H1 (cell line): ENCODE measurements around the gene AHDC1. TPM values are rescaled to one million over a fixed set of nuclear protein-coding genes. Genes with fewer than 3 reads are reported as not detected.

Experiments
- CTCF ChIA-PET: fragments of 300-600 bp; sonication (Branson Sonifier 250); formaldehyde crosslinking; loops from one replicate; lab custom pipeline; 2021; ENCODE audit not compliant: partially characterized antibody; lab: Charles Lee
- POLR2A ChIA-PET: fragments of 300-600 bp; sonication (Branson Sonifier 250); formaldehyde crosslinking; loops from one replicate; lab custom pipeline; 2021; ENCODE audit warnings: inconsistent platforms; ENCODE audit not compliant: partially characterized antibody; lab: Charles Lee
- DNase-seq, 2 experiments: peaks; one replicate each; pipeline versions ENCODE4 v3.0.0 to v3.0.0-alpha.2; 2010 to 2022; ENCODE audit warnings: low spot score in 2 of 2, low read depth in 1 of 2, mixed read lengths in 1 of 2
- FAIRE-seq: peaks from 2 replicates; lab custom pipeline; 2011; peaks lifted over from hg19 to GRCh38; lab: Jason Lieb, UNC
- H2AFZ ChIP-seq: 2 replicates; pipeline ENCODE4 v1.8.1; 2012; ENCODE audit warnings: low read length, inconsistent platforms
- H2AK5ac ChIP-seq: 2 replicates; pipeline ENCODE4 v1.6.1; 2013; ENCODE audit warnings: low read depth, low read length
- H2BK120ac ChIP-seq: replicated peaks from 2 replicates; pipeline ENCODE3; 2013; ENCODE audit warnings: low read depth, low read length, inconsistent platforms
- H2BK12ac ChIP-seq: 2 replicates; pipeline ENCODE4 v1.6.1; 2013; ENCODE audit warnings: low read depth, low read length
- H2BK15ac ChIP-seq: 2 replicates; pipeline ENCODE4 v1.6.1; 2013; ENCODE audit warnings: low read length
- H2BK20ac ChIP-seq: 2 replicates; pipeline ENCODE4 v1.6.1; 2013; ENCODE audit warnings: low read length
- H2BK5ac ChIP-seq: 2 replicates; pipeline ENCODE4 v1.6.1; 2013; ENCODE audit warnings: low read depth, low read length
- H3K14ac ChIP-seq: 2 replicates; pipeline ENCODE4 v1.6.1; 2013; ENCODE audit warnings: inconsistent platforms; ENCODE audit not compliant: insufficient read length
- H3K18ac ChIP-seq: 2 replicates; pipeline ENCODE4 v1.6.1; 2013; ENCODE audit warnings: low read length; ENCODE audit errors: extremely low read depth
- H3K23ac ChIP-seq: 2 replicates; pipeline ENCODE4 v1.6.1; 2013; ENCODE audit warnings: inconsistent platforms; ENCODE audit not compliant: insufficient read length
- H3K23me2 ChIP-seq: 2 replicates; pipeline ENCODE4 v1.6.1; 2013; ENCODE audit warnings: low read depth, low read length
- H3K27ac ChIP-seq: 2 replicates; pipeline ENCODE4 v1.6.1; 2011; ENCODE audit warnings: low read depth, low read length, inconsistent platforms
- H3K27me3 ChIP-seq, 4 experiments: replicated peaks in 1 of 4; 1 replicate in 1 of 4; 2 replicates in 3 of 4; pipeline versions ENCODE4 v1.6.1 to v1.8.1; 2011 to 2013; ENCODE audit warnings: low read length in 3 of 4, mild to moderate bottlenecking in 3 of 4, inconsistent platforms in 2 of 4, mixed read lengths in 2 of 4, moderate library complexity in 1 of 4; ENCODE audit not compliant: control insufficient read depth in 3 of 4, insufficient read depth in 3 of 4; ENCODE audit errors: extremely low read depth in 1 of 4
- H3K36me3 ChIP-seq, 4 experiments: 2 replicates each; pipeline versions ENCODE4 v1.6.1 to v1.8.1; 2011 to 2013; ENCODE audit warnings: mild to moderate bottlenecking in 4 of 4, low read length in 3 of 4, moderate library complexity in 2 of 4, control low read depth in 1 of 4, inconsistent platforms in 1 of 4; ENCODE audit not compliant: insufficient read depth in 4 of 4, control insufficient read depth in 2 of 4
- H3K4ac ChIP-seq: replicated peaks from 2 replicates; pipeline ENCODE3; 2013; ENCODE audit warnings: low read length, low read depth, mixed read lengths, inconsistent platforms; ENCODE audit not compliant: insufficient read length
- H3K4me1 ChIP-seq, 4 experiments: replicated peaks in 1 of 4; 1 replicate in 1 of 4; 2 replicates in 3 of 4; pipeline versions ENCODE4 v1.6.1 to v1.8.1; 2011 to 2013; ENCODE audit warnings: low read length in 3 of 4, inconsistent platforms in 2 of 4, mixed read lengths in 1 of 4; ENCODE audit not compliant: insufficient read depth in 4 of 4, control insufficient read depth in 3 of 4
- H3K4me2 ChIP-seq, 2 experiments: 2 replicates each; pipeline versions ENCODE4 v1.6.1 to v1.8.1; 2011 to 2013; ENCODE audit warnings: low read depth in 2 of 2, low read length in 2 of 2, control low read depth in 1 of 2, inconsistent platforms in 1 of 2, mild to moderate bottlenecking in 1 of 2; ENCODE audit not compliant: insufficient read depth in 1 of 2
- H3K4me3 ChIP-seq, 4 experiments: fragments of 200-600, 300-600 bp in 1 of 4; sonication (generic), shearing (Covaris generic), sonication (Bioruptor Twin) in 1 of 4; 2 replicates each; pipeline versions ENCODE4 v1.5.1 to v1.8.1; 2011 to 2016; ENCODE audit warnings: low read length in 4 of 4, low read depth in 3 of 4, control low read depth in 2 of 4, inconsistent platforms in 2 of 4, mild to moderate bottlenecking in 2 of 4, mixed read lengths in 1 of 4, moderate library complexity in 1 of 4; ENCODE audit not compliant: insufficient read depth in 2 of 4; ENCODE audit errors: extremely low read depth in 1 of 4
- H3K56ac ChIP-seq: replicated peaks from 2 replicates; pipeline ENCODE3; 2013; ENCODE audit warnings: low read depth, mild to moderate bottlenecking, mixed read lengths, low read length, inconsistent platforms; ENCODE audit not compliant: insufficient read length
- H3K79me1 ChIP-seq: 2 replicates; pipeline ENCODE4 v1.6.1; 2013; ENCODE audit warnings: low read depth, low read length, control low read depth
- H3K79me2 ChIP-seq, 2 experiments: 2 replicates each; pipeline versions ENCODE4 v1.6.1 to v1.8.1; 2012 to 2013; ENCODE audit warnings: low read length in 2 of 2, mild to moderate bottlenecking in 2 of 2, inconsistent platforms in 1 of 2; ENCODE audit not compliant: insufficient read depth in 2 of 2, control insufficient read depth in 1 of 2
- H3K9ac ChIP-seq, 4 experiments: replicated peaks in 1 of 4; 1 replicate in 1 of 4; 2 replicates in 3 of 4; pipeline versions ENCODE4 v1.6.1 to v1.8.1; 2011 to 2013; ENCODE audit warnings: low read depth in 3 of 4, low read length in 3 of 4, control low read depth in 2 of 4, mild to moderate bottlenecking in 2 of 4, moderate library complexity in 2 of 4, inconsistent platforms in 1 of 4; ENCODE audit errors: extremely low read depth in 1 of 4
- H3K9me3 ChIP-seq, 2 experiments: 2 replicates each; pipeline versions ENCODE4 v1.6.1 to v1.8.1; 2012 to 2013; ENCODE audit warnings: mild to moderate bottlenecking in 2 of 2, moderate library complexity in 2 of 2, control low read depth in 1 of 2, inconsistent platforms in 1 of 2, low read depth in 1 of 2, low read length in 1 of 2, mixed read lengths in 1 of 2; ENCODE audit not compliant: insufficient read depth in 2 of 2
- H4K20me1 ChIP-seq, 2 experiments: replicated peaks in 1 of 2; 2 replicates each; pipeline versions ENCODE3 to v1.8.1; 2011 to 2013; ENCODE audit warnings: inconsistent platforms in 2 of 2, low read length in 2 of 2, mild to moderate bottlenecking in 1 of 2; ENCODE audit not compliant: insufficient read depth in 2 of 2, control insufficient read depth in 1 of 2
- H4K5ac ChIP-seq: 2 replicates; pipeline ENCODE4 v1.6.1; 2013; ENCODE audit warnings: low read length, low read depth, mixed read lengths, inconsistent platforms; ENCODE audit not compliant: insufficient read length
- H4K8ac ChIP-seq: 2 replicates; pipeline ENCODE4 v1.8.0; 2013; ENCODE audit warnings: mild to moderate bottlenecking, moderate library complexity, low read length, inconsistent platforms; ENCODE audit not compliant: insufficient read depth; ENCODE audit errors: extremely low read depth
- H4K91ac ChIP-seq: replicated peaks from 2 replicates; pipeline ENCODE3; 2013; ENCODE audit warnings: low read length, mixed read lengths, inconsistent platforms; ENCODE audit not compliant: insufficient read length
- ASH2L ChIP-seq: fragments of 200-600, 300-600 bp; sonication (generic); IDR thresholded peaks from one replicate; pipeline ENCODE4 v1.7.1; 2017; ENCODE audit warnings: low read length
- CHD2 ChIP-seq: IDR thresholded peaks from 2 replicates; pipeline ENCODE4 v1.6.1; 2012; ENCODE audit warnings: low read length, improper control_type of control experiment
- CREB1 ChIP-seq: IDR thresholded peaks from 2 replicates; pipeline ENCODE4 v1.6.1; 2012; ENCODE audit warnings: inconsistent platforms
- GTF2F1 ChIP-seq: IDR thresholded peaks from 2 replicates; pipeline ENCODE4 v1.6.1; 2012; ENCODE audit warnings: low read depth, low read length, improper control_type of control experiment, borderline replicate concordance
- JUND ChIP-seq: IDR thresholded peaks from 2 replicates; pipeline ENCODE4 v1.6.1; 2011; ENCODE audit warnings: mild to moderate bottlenecking, improper control_type of control experiment, low read length
- KDM1A ChIP-seq: fragments of 200-600, 300-600 bp; sonication (generic); IDR thresholded peaks from 2 replicates; pipeline ENCODE4 v1.7.1; 2016; ENCODE audit warnings: mild to moderate bottlenecking, low read length, borderline replicate concordance
- PHF8 ChIP-seq: fragments of 200-600 bp; sonication (generic); conservative IDR thresholded peaks from 2 replicates; pipeline ENCODE4 v1.7.1; 2012; ENCODE audit warnings: low read depth, mild to moderate bottlenecking, inconsistent platforms, low read length, moderate library complexity
- POLR2AphosphoS5 ChIP-seq: IDR thresholded peaks from 2 replicates; pipeline ENCODE4 v1.6.1; 2011; ENCODE audit warnings: low read depth, low read length
- SP1 ChIP-seq: IDR thresholded peaks from 2 replicates; pipeline ENCODE4 v1.6.1; 2011; ENCODE audit warnings: low read depth, low read length
- SP2 ChIP-seq: IDR thresholded peaks from 2 replicates; pipeline ENCODE4 v1.6.1; 2012; ENCODE audit warnings: mild to moderate bottlenecking, low read length, inconsistent platforms
- TAF7 ChIP-seq: optimal IDR thresholded peaks from 2 replicates; pipeline ENCODE3; 2011; ENCODE audit warnings: low read depth, mild to moderate bottlenecking, inconsistent platforms, low read length, moderate library complexity, borderline replicate concordance
- ZNF274 ChIP-seq: IDR thresholded peaks from 2 replicates; pipeline ENCODE4 v1.7.0; 2012; ENCODE audit warnings: low read length, borderline replicate concordance; ENCODE audit errors: extremely low read depth
- WGBS, 2 experiments: shearing (Covaris generic) in 1 of 2; methylation state at CpG; one replicate each; pipeline versions ENCODE4 v1.1.6 to v1.1.7; 2013 to 2015; ENCODE audit warnings: low lambda C conversion rate in 2 of 2, mixed read lengths in 2 of 2, inconsistent platforms in 1 of 2, low coverage in 1 of 2, missing lambda C conversion rate in 1 of 2; ENCODE audit not compliant: insufficient replicate concordance in 2 of 2, insufficient coverage in 1 of 2, insufficient read length in 1 of 2; ENCODE audit errors: extremely low coverage in 1 of 2, missing lambda C conversion rate in 1 of 2; 5-methylcytosine and 5-hydroxymethylcytosine counted together
- polyA plus RNA-seq, 7 experiments: library from polyadenylated mRNA; depleted of rRNA in 3 of 7; stranded (reverse) in 5 of 7; unstranded in 2 of 7; fragments of >200 nt in 5 of 7; fragments of 200-250 nt in 2 of 7; gene quantifications; 1 replicate in 5 of 7; 2 replicates in 1 of 7; 4 replicates in 1 of 7; pipeline versions ENCODE4 v1.2.1 to v1.2.3, GENCODE V29; 2011 to 2013; ENCODE audit warnings: missing spikeins in 2 of 7, mixed read lengths in 2 of 7
- total RNA-seq: library from RNA; stranded (reverse); fragmentation: NEBNext Ultra II Directional; extraction: Animal tissue kit (Norgen Biotek cat#: 25700); gene quantifications from 2 replicates; pipeline ENCODE4 v1.2.1, GENCODE V29; 2021

AHDC1 gene
- total and polyA plus RNA-seq, 2 of the 8 experiments (the other 6 are each of a cell fraction or from before 2014, with no cell fraction given): 4.4 to 35.1 TPM

DNA sequence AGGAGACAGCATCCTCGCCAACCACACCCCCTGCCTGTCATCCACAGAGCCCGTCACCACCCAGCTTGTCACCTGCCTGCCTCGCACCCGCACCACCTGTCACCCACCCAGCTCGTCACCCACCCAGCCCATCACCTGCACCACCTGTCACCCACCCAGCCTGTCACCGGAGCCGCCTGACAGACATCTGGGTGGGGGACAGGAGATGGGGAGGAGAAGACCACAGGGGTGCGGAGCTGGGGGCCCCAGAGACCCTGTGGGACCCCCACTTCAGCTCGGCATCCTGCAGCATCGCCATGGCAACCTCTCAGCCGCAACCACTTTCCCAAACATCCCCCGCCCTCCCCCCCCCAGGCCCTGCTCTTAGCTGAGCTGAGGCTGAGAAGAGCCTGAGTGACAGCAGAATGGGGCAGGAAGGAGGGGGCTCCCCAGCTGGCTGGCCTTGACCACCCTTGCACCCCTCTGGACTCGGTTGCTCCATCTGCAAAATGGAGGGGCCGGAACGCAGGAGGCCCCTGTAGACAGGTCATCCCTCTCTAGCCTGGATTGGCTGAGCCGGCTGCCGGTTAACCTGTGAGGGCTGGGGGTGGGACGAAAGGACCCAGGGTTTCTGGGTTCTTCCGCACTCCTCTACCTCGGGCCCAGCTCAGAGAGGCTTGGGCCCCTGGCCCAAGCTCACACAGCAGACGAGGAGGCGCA, 11.6 kb downstream of the AHDC1 start:
- Histone ChIP-seq H2AFZ (no peak overlapping the region), H3K27me3 (peaks cover 0 to 2% (median 0%) of the 10 kb centered on the region in 4 experiments; a peak in 1 of 7 replicates), H3K23me2 (peaks cover 14% of the 10 kb centered on the region; the same call in 1 of the 2 replicates), H3K27ac (peak overlapping the region; percentile 6; the same call in 1 of the 2 replicates), H4K5ac (peak overlapping the region; percentile 63), H2BK5ac (peak overlapping the region; percentile 89), H3K4me2 (peak overlapping the region; percentile 64 to 71), H2BK20ac (no peak overlapping the region; the same call in 1 of the 2 replicates)
- CTCF ChIA-PET: interaction anchor here (0.6 to 37.8 kb wide), 8 partner anchors 9 to 286 kb away, joined by 3 to 1807 read pairs (median 4); no protein-coding TSS in a partner anchor
- FAIRE-seq: no peak
- TF ChIP-seq SP1: peak; percentile 50; the same call in 1 of the 2 replicates
- peak; percentile 36; the same call in 1 of the 2 replicates for TF ChIP-seq SP2
- 0 out of 2 replicates have a peak, but pooled peaks have one; percentile 51 for TF ChIP-seq CHD2
- TF ChIP-seq ZNF274: no peak
- no peak for TF ChIP-seq PHF8
- no peak for TF ChIP-seq KDM1A
- TF ChIP-seq CREB1: no peak
- no peak for TF ChIP-seq ASH2L
- no peak for TF ChIP-seq TAF7
- TF ChIP-seq GTF2F1: no peak
- TF ChIP-seq POLR2AphosphoS5: no peak
- TF ChIP-seq JUND: no peak
- TF ChIP-seq, all 59 proteins: peak for 3
- peaks cover 0 to 7% (median 0%) of the 10 kb centered on the region in 4 experiments; a peak in 1 of 8 replicates for H3K36me3 ChIP-seq
- POLR2A ChIA-PET: interaction anchor here (1.4 to 13.5 kb wide), 6 partner anchors 8 to 96 kb away, joined by 4 to 355 read pairs (median 10); partner anchors contain the start of gene AHDC1
- no peak overlapping the region for H3K23ac ChIP-seq
- peak overlapping the region; percentile 61 for H3K4ac ChIP-seq
- H2BK15ac ChIP-seq: no peak overlapping the region
- H3K79me1 ChIP-seq: peaks cover 45% of the 10 kb centered on the region
- H4K20me1 ChIP-seq: peaks cover 11 to 49% of the 10 kb centered on the region in 2 experiments
- H4K8ac ChIP-seq: peak overlapping the region; percentile 83
- no peak overlapping the region for H3K14ac ChIP-seq
- H3K79me2 ChIP-seq: peaks cover 0 to 78% of the 10 kb centered on the region in 2 experiments; a peak in 3 of 4 replicates
- H3K9ac ChIP-seq: no peak overlapping the region
- peaks cover 14 to 55% (median 38%) of the 10 kb centered on the region in 4 experiments for H3K4me1 ChIP-seq
- no peak overlapping the region for H2BK12ac ChIP-seq
- H4K91ac ChIP-seq: peak overlapping the region; percentile 83
- DNase-seq: peak in 1 of 2 experiments; percentile 85
- no peak overlapping the region for H2AK5ac ChIP-seq
- peak overlapping the region in 1 of 4 experiments; percentile 49; a peak in 3 of 8 replicates for H3K4me3 ChIP-seq
- H2BK120ac ChIP-seq: no peak overlapping the region
- WGBS, 2 experiments: 59% methylated on average over 15 of the region's 22 CpGs; no CpG with 5 or more reads in 1 of the 2 experiments
- peak overlapping the region; percentile 89 for H3K18ac ChIP-seq
- H3K9me3 ChIP-seq: no peaks in the 10 kb centered on the region
- peak overlapping the region; percentile 79 for H3K56ac ChIP-seq
